Activated CD4-positive, alpha-beta memory T cell treated with anti-CD3 and anti-CD28 coated beads, Interleukin-2, amount 10 ng/mL, durations not matched to agents 7 days and 5 days (primary cell): ENCODE data around the gene LEMD1. TPM values are rescaled to one million over a fixed set of nuclear protein-coding genes. Genes with fewer than 3 reads are reported as not detected.

Source experiments
- CTCF ChIA-PET: fragments of 350-600 bp; sonication (Branson Sonifier 250); formaldehyde crosslinking; loops from one replicate; lab custom pipeline; 2021; ENCODE audit warnings: antibody characterized with exemption, inconsistent platforms; lab: Charles Lee
- POLR2A ChIA-PET: fragments of 350-600 bp; sonication (Branson Sonifier 250); formaldehyde crosslinking; loops from one replicate; lab custom pipeline; 2021; ENCODE audit warnings: antibody characterized with exemption; lab: Charles Lee
- DNase-seq: peaks from one replicate; pipeline ENCODE4 v3.0.0-alpha.2; 2020
- H3K27ac Mint-ChIP-seq: one replicate; pipeline ENCODE4 v1.8.0; 2021; ENCODE audit warnings: mild to moderate bottlenecking, mixed read lengths
- H3K27me3 Mint-ChIP-seq: one replicate; pipeline ENCODE4 v1.8.0; 2021; ENCODE audit warnings: mixed read lengths
- H3K36me3 Mint-ChIP-seq: one replicate; pipeline ENCODE4 v1.8.0; 2021; ENCODE audit warnings: low read depth, mixed read lengths
- H3K4me1 Mint-ChIP-seq: one replicate; pipeline ENCODE4 v1.8.0; 2021; ENCODE audit warnings: mixed read lengths
- H3K4me3 Mint-ChIP-seq: one replicate; pipeline ENCODE4 v1.8.0; 2021; ENCODE audit warnings: mild to moderate bottlenecking, mixed read lengths
- H3K9me3 Mint-ChIP-seq: one replicate; pipeline ENCODE4 v1.8.0; 2021; ENCODE audit warnings: mixed read lengths
- total RNA-seq, 2 experiments: library from RNA; stranded (reverse); gene quantifications; one replicate each; pipeline ENCODE4 v1.2.3, GENCODE V29; 2021

LEMD1 gene
- total RNA-seq, 2 experiments from 2014 or later: 1.1 to 2.2 TPM

GRCh38 chr1:205354259-205355074, 67.4 kb downstream of the LEMD1 start:
- CTCF ChIA-PET: interaction anchor here (0.5 to 5.1 kb wide), 44 partner anchors 8 to 1568 kb away, joined by 3 to 98 read pairs (median 4); partner anchors contain the start of gene NUAK2
- no peak overlapping the region for H3K4me3 Mint-ChIP-seq
- no peaks in the 10 kb centered on the region for H3K36me3 Mint-ChIP-seq
- POLR2A ChIA-PET: interaction anchor here (1.0 to 1.4 kb wide), 3 partner anchors 8 to 131 kb away, joined by 3 to 5 read pairs (median 3); no protein-coding TSS in a partner anchor
- H3K4me1 Mint-ChIP-seq: no peaks in the 10 kb centered on the region
- no peaks in the 10 kb centered on the region for H3K9me3 Mint-ChIP-seq
- no peak overlapping the region for H3K27ac Mint-ChIP-seq
- peaks cover 22% of the 10 kb centered on the region for H3K27me3 Mint-ChIP-seq
- peak; percentile 67 for DNase-seq

DNA sequence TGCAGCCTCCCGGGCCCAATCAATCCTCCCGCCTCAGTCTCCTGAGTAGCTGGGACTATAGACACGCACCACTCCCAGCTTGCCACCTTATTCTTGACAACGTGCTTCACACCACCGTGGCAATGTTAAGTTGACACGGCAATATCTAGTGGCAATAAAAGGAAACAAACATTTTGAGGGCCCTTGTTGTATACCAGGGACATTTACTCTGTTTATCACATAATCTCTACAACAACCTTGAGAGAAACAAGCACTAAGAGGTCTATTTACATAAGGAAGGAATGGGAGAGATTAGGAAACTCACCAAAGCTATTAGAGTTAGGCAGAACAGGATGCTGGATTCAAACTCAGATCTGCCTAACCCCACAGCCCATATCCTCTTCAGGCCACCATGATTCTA, 68.2 kb downstream of the LEMD1 start:
- Mint-ChIP-seq H3K27me3 (peaks cover 22% of the 10 kb centered on the region), H3K4me1 (no peaks in the 10 kb centered on the region), H3K4me3 (no peak overlapping the region), H3K9me3 (no peaks in the 10 kb centered on the region), H3K27ac (no peak overlapping the region), H3K36me3 (no peaks in the 10 kb centered on the region)
- ChIA-PET CTCF (interaction anchor here (0.7 to 5.1 kb wide), 44 partner anchors 7 to 322 kb away, joined by 3 to 98 read pairs (median 4); partner anchors contain the start of gene NUAK2), POLR2A (interaction anchor here (1.2 to 1.4 kb wide), 2 partner anchors 9 to 80 kb away, joined by 3 read pairs; no protein-coding TSS in a partner anchor)
- no peak for DNase-seq

- Mint-ChIP-seq H3K9me3 (no peaks in the 10 kb centered on the region), H3K27ac (no peak overlapping the region), H3K36me3 (no peaks in the 10 kb centered on the region), H3K4me1 (no peaks in the 10 kb centered on the region), H3K4me3 (no peak overlapping the region), H3K27me3 (peaks cover 23% of the 10 kb centered on the region)
- DNase-seq: no peak
- CTCF ChIA-PET: interaction anchor here (0.7 to 5.1 kb wide), 11 partner anchors 14 to 171 kb away, joined by 3 to 98 read pairs (median 7); no protein-coding TSS in a partner anchor
- POLR2A ChIA-PET: interaction anchor here (1.2 to 1.4 kb wide), 2 partner anchors 10 to 80 kb away, joined by 3 read pairs; no protein-coding TSS in a partner anchor
Measured at GRCh38 chr1:205353191-205353590, 68.7 kb downstream of the LEMD1 start.

GRCh38 chr1:205351984-205352713, 69.7 kb downstream of the LEMD1 start:
- no peak overlapping the region for H3K4me3 Mint-ChIP-seq
- POLR2A ChIA-PET: no interaction called here
- no peaks in the 10 kb centered on the region for H3K9me3 Mint-ChIP-seq
- CTCF ChIA-PET: interaction anchor here (0.6 to 5.1 kb wide), 3 partner anchors 79 to 172 kb away, joined by 3 to 98 read pairs (median 64); no protein-coding TSS in a partner anchor
- no peaks in the 10 kb centered on the region for H3K36me3 Mint-ChIP-seq
- no peak overlapping the region for H3K27ac Mint-ChIP-seq
- no peaks in the 10 kb centered on the region for H3K4me1 Mint-ChIP-seq
- DNase-seq: no peak
- H3K27me3 Mint-ChIP-seq: peaks cover 20% of the 10 kb centered on the region

GRCh38 chr1:205350691-205351141, 71.1 kb downstream of the LEMD1 start:
- CTCF ChIA-PET: interaction anchor here (0.8 to 3.0 kb wide), 5 partner anchors 14 to 289 kb away, joined by 3 to 10 read pairs (median 3); no protein-coding TSS in a partner anchor
- Mint-ChIP-seq H3K9me3 (no peaks in the 10 kb centered on the region), H3K4me1 (no peaks in the 10 kb centered on the region), H3K27ac (no peak overlapping the region), H3K27me3 (peaks cover 32% of the 10 kb centered on the region), H3K4me3 (no peak overlapping the region), H3K36me3 (no peaks in the 10 kb centered on the region)
- DNase-seq: no peak
- POLR2A ChIA-PET: no interaction called here

DNA sequence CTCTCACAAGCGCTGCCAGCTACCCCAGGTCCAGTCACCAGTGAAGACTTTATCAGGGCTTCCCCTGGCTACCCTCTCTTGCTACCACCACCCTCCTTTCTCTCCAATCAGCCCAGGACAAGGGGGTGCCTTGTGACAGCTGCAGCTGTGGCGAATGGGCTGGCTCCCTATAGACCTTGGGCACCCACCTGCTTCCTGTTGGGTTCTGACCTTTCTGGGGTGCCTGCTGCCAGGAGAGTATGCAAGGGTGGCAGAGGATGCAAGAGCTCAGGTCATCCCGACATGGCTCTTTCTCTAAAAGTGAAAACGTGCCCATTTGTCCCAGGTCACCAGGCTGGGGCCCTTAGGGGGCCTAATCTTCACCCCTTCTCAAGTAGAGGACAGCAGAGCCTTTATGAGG, 71.7 kb downstream of the LEMD1 start:
- Mint-ChIP-seq H3K9me3 (no peaks in the 10 kb centered on the region), H3K4me1 (no peaks in the 10 kb centered on the region), H3K27me3 (peaks cover 36% of the 10 kb centered on the region), H3K4me3 (no peak overlapping the region), H3K27ac (no peak overlapping the region), H3K36me3 (no peaks in the 10 kb centered on the region)
- no peak for DNase-seq
- ChIA-PET CTCF (interaction anchor here (0.9 to 3.0 kb wide), 5 partner anchors 10 to 288 kb away, joined by 3 to 10 read pairs (median 4); no protein-coding TSS in a partner anchor), POLR2A (no interaction called here)

GRCh38 chr1:205348554-205349487, 73.0 kb downstream of the LEMD1 start:
- Mint-ChIP-seq H3K27ac (no peak overlapping the region), H3K27me3 (peaks cover 46% of the 10 kb centered on the region), H3K36me3 (no peaks in the 10 kb centered on the region), H3K9me3 (no peaks in the 10 kb centered on the region), H3K4me1 (peaks cover 5% of the 10 kb centered on the region), H3K4me3 (no peak overlapping the region)
- ChIA-PET CTCF (interaction anchor here (1.2 to 3.0 kb wide), 4 partner anchors 9 to 137 kb away, joined by 3 to 10 read pairs (median 6); no protein-coding TSS in a partner anchor), POLR2A (no interaction called here)
- no peak for DNase-seq

DNA sequence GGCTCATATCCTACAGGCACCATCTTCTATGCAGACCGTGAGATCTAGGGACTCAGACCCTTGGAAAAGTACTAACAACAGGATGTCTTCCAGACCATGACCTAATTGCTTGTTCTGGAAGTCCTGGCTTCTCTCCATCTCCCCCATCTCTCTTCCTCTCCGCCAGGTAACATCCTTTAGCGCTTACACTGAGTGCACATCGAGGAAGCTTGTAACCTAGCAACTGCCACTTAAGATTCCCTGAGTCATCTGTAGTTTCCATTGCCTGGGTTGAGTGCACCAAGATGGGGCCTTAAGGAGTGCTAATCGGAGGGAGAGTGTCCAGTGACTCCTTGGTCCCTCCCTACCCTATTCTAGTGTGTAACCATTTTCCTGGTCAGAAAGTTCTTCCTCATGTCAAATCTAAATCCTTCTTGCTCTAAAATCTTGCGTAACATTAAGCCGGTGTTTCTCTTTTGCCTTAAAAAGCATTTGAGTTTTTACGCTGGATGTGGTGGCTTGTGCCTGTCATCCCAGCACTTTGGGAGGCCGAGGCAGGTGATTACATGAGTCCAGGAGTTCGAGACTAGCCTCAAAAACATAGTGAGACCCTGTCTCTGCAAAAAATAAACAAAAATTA, 74.8 kb downstream of the LEMD1 start:
- Mint-ChIP-seq H3K36me3 (no peaks in the 10 kb centered on the region), H3K4me1 (peaks cover 8% of the 10 kb centered on the region), H3K4me3 (no peak overlapping the region), H3K27ac (no peak overlapping the region), H3K9me3 (no peaks in the 10 kb centered on the region), H3K27me3 (peaks cover 54% of the 10 kb centered on the region)
- POLR2A ChIA-PET: no interaction called here
- no peak for DNase-seq
- CTCF ChIA-PET: no interaction called here

- POLR2A ChIA-PET: no interaction called here
- H3K36me3 Mint-ChIP-seq: no peaks in the 10 kb centered on the region
- DNase-seq: no peak
- no peak overlapping the region for H3K27ac Mint-ChIP-seq
- no peaks in the 10 kb centered on the region for H3K9me3 Mint-ChIP-seq
- H3K4me3 Mint-ChIP-seq: no peak overlapping the region
- CTCF ChIA-PET: interaction anchor here (0.6 to 1.7 kb wide), 5 partner anchors 8 to 312 kb away, joined by 3 to 7 read pairs (median 5); no protein-coding TSS in a partner anchor
- H3K27me3 Mint-ChIP-seq: peaks cover 61% of the 10 kb centered on the region
- H3K4me1 Mint-ChIP-seq: peaks cover 8% of the 10 kb centered on the region
Measured at GRCh38 chr1:205345761-205346160, 76.1 kb downstream of the LEMD1 start.

DNA sequence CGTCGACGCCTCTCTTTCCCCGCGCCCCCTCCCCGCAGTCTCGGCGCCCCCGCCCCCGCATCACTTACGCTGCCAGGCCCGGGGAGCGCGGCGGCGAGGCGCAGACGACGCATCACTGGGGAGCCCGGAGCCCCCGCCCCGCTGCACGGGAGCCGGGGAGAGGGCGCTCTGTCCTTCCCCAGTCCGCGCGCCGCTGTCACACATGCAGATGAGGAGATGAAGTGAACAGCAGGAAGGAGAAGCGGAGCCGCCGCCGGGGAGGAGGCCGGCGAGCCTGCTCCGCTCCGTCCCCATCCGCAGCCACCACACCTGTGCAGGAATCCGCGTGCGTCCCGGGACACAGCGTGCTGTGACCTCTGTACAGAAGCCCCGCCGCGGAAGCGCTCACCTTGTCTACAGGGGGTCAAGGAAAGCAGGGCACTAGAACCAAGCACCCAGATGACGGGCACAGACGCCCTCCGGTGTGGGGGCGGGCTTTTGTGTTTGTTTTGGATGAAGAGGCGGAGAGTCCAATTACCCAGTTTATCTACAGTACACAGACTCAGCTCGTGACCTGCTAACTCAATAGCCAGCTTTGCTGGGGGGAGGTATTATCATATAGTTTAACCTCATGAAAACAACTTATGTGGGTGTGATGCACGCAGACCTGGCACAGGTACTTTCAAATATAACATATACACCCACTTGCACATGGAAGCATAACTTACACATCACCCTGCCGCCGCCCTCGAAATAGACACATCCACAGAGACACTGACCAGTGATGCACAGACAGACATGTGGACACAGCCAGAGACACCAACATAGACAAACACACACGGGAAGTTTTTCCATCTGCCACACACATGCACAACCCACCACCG, 77.6 kb downstream of the LEMD1 start:
- H3K4me3 Mint-ChIP-seq: no peak overlapping the region

More for the DNA sequence above, 77.6 kb downstream of the LEMD1 start:
- CTCF ChIA-PET: interaction anchor here (0.7 to 1.7 kb wide), 2 partner anchors 10 to 141 kb away, joined by 4 to 7 read pairs; no protein-coding TSS in a partner anchor
- Mint-ChIP-seq H3K27me3 (peaks cover 61% of the 10 kb centered on the region), H3K4me1 (peaks cover 13% of the 10 kb centered on the region), H3K36me3 (no peaks in the 10 kb centered on the region), H3K9me3 (no peaks in the 10 kb centered on the region), H3K27ac (no peak overlapping the region)
- DNase-seq: peak; percentile 35
- POLR2A ChIA-PET: interaction anchor here (1.0 kb wide), 1 partner anchor 317 kb away, joined by 3 read pairs; no protein-coding TSS in a partner anchor
